Placental epithelial cell (primary cell): Measurements from ENCODE around the gene SNAI1. TPM values are rescaled to one million over a fixed set of nuclear protein-coding genes. Genes with fewer than 3 reads are reported as not detected.

Experiments used
- small RNA-seq: library from RNA; depleted of rRNA; stranded (forward); fragments of <200 nt; gene quantifications from one replicate; pipeline ENCODE3, GENCODE V24; 2012
- total RNA-seq: library from RNA; depleted of rRNA; stranded (reverse); fragments of >200 nt; gene quantifications from 2 replicates; pipeline ENCODE4 v1.2.3, GENCODE V29; 2012

Gene SNAI1
- not detected in 2 replicates for total RNA-seq

GRCh38 chr20:49982346-49983122 is at the start of gene SNAI1:
Gene SNAI1, plus strand, starts transcription at chr20:49982980. Its CDS starts 80 bp downstream, at chr20:49983060.

GRCh38 chr20:49936153-49937026 is 46.4 kb upstream of the SNAI1 start, which contains the start of gene RNF114:
Gene RNF114, plus strand, starts transcription at chr20:49936397. Its CDS starts 16 bp downstream, at chr20:49936413.

Small RNAs within 50 kb of the gene (small RNA-seq; reads per million reads assigned to genes)
- gene RF00017 (not detected), gene RNU6-147P (not detected)

Other genes with a start within 250 kb of the SNAI1 start
- gene SLC9A8, start 170.2 kb upstream of the SNAI1 start, total RNA-seq, result 6.3 and 10.2 TPM in 2 replicates
- 3.1 and 3.5 TPM in 2 replicates for gene SPATA2, start 67.5 kb upstream of the SNAI1 start, total RNA-seq
- gene RNF114, start 46.6 kb upstream of the SNAI1 start, total RNA-seq, result 34.5 and 77.8 TPM in 2 replicates
- gene UBE2V1, start 130.2 kb downstream of the SNAI1 start, total RNA-seq, result 89.8 and 110 TPM in 2 replicates
- gene PEDS1, start 170.7 kb downstream of the SNAI1 start, total RNA-seq, result 38.5 and 67.0 TPM in 2 replicates
- gene CEBPB, start 207.8 kb downstream of the SNAI1 start, total RNA-seq, result 46.3 and 66.6 TPM in 2 replicates